ENCODE data around the gene PXT1.
"Not testable (repeated sequence)": the region's sequence is repeated elsewhere in the genome, so short reads cannot be mapped to it uniquely, and the experiment has no call there.

Gene PXT1

GRCh38 chr6:36442671-36443470 lies at the start of gene PXT1, which contains the start of gene KCTD20:
PXT1 (minus strand) TSS chr6:36442854; CDS start chr6:36426082, 16,772 bp downstream.
KCTD20 (plus strand) TSS chr6:36443000; CDS start chr6:36470098, 27,098 bp downstream.
- H3K36me3 ChIP-seq (ENCODE audit: control insufficient read depth, insufficient read depth, low read length), result no peaks in the 10 kb centered on the region
- no peaks in the 10 kb centered on the region for H3K27me3 ChIP-seq (ENCODE audit: control insufficient read depth, insufficient read depth, low read length)
- no peaks in the 10 kb centered on the region for H3K9me3 ChIP-seq (ENCODE audit: control insufficient read depth, low read length)
- peaks cover 27% of the 10 kb centered on the region for H3K4me1 ChIP-seq (ENCODE audit: control insufficient read depth, insufficient read depth, low read length)
- H3K9ac ChIP-seq (ENCODE audit: low read length), result peak within 1 kb of the TSS; percentile 96
- H3K4me3 ChIP-seq (ENCODE audit: low read length), result peak within 1 kb of the TSS; percentile 69

GRCh38 chr6:36492092-36492491 lies 49.4 kb upstream of the PXT1 start:
- H3K36me3 ChIP-seq (ENCODE audit: control insufficient read depth, insufficient read depth, low read length), result no peaks in the 10 kb centered on the region
- no peak overlapping the region for H3K9ac ChIP-seq (ENCODE audit: low read length)
- no peaks in the 10 kb centered on the region for H3K9me3 ChIP-seq (ENCODE audit: control insufficient read depth, low read length)
- no peak overlapping the region for H3K4me3 ChIP-seq (ENCODE audit: low read length)
- H3K4me1 ChIP-seq (ENCODE audit: control insufficient read depth, insufficient read depth, low read length), result no peaks in the 10 kb centered on the region
- no peaks in the 10 kb centered on the region for H3K27me3 ChIP-seq (ENCODE audit: control insufficient read depth, insufficient read depth, low read length)

GRCh38 chr6:36491378-36491965 lies 48.8 kb upstream of the PXT1 start:
- H3K9ac ChIP-seq (ENCODE audit: low read length), result no peak overlapping the region
- H3K9me3 ChIP-seq (ENCODE audit: control insufficient read depth, low read length), result no peaks in the 10 kb centered on the region
- no peaks in the 10 kb centered on the region for H3K4me1 ChIP-seq (ENCODE audit: control insufficient read depth, insufficient read depth, low read length)
- H3K27me3 ChIP-seq (ENCODE audit: control insufficient read depth, insufficient read depth, low read length), result no peaks in the 10 kb centered on the region
- no peak overlapping the region for H3K4me3 ChIP-seq (ENCODE audit: low read length)
- H3K36me3 ChIP-seq (ENCODE audit: control insufficient read depth, insufficient read depth, low read length), result no peaks in the 10 kb centered on the region

- Histone ChIP-seq H3K9ac (ENCODE audit: low read length) (no peak overlapping the region), H3K9me3 (ENCODE audit: control insufficient read depth, low read length) (no peaks in the 10 kb centered on the region), H3K4me1 (ENCODE audit: control insufficient read depth, insufficient read depth, low read length) (no peaks in the 10 kb centered on the region), H3K4me3 (ENCODE audit: low read length) (no peak overlapping the region), H3K36me3 (ENCODE audit: control insufficient read depth, insufficient read depth, low read length) (no peaks in the 10 kb centered on the region), H3K27me3 (ENCODE audit: control insufficient read depth, insufficient read depth, low read length) (no peaks in the 10 kb centered on the region)
Observed at GRCh38 chr6:36489426-36489825, 46.8 kb upstream of the PXT1 start.

GRCh38 chr6:36488221-36488620 lies 45.6 kb upstream of the PXT1 start:
- Histone ChIP-seq H3K9me3 (ENCODE audit: control insufficient read depth, low read length) (no peaks in the 10 kb centered on the region), H3K9ac (ENCODE audit: low read length) (no peak overlapping the region), H3K4me1 (ENCODE audit: control insufficient read depth, insufficient read depth, low read length) (no peaks in the 10 kb centered on the region), H3K36me3 (ENCODE audit: control insufficient read depth, insufficient read depth, low read length) (no peaks in the 10 kb centered on the region), H3K27me3 (ENCODE audit: control insufficient read depth, insufficient read depth, low read length) (no peaks in the 10 kb centered on the region), H3K4me3 (ENCODE audit: low read length) (no peak overlapping the region)

- Histone ChIP-seq H3K9me3 (ENCODE audit: control insufficient read depth, low read length) (no peaks in the 10 kb centered on the region), H3K9ac (ENCODE audit: low read length) (no peak overlapping the region), H3K36me3 (ENCODE audit: control insufficient read depth, insufficient read depth, low read length) (no peaks in the 10 kb centered on the region), H3K27me3 (ENCODE audit: control insufficient read depth, insufficient read depth, low read length) (no peaks in the 10 kb centered on the region), H3K4me3 (ENCODE audit: low read length) (no peak overlapping the region), H3K4me1 (ENCODE audit: control insufficient read depth, insufficient read depth, low read length) (no peaks in the 10 kb centered on the region)
Observed at GRCh38 chr6:36487698-36488097, 45.0 kb upstream of the PXT1 start.

- H3K9me3 ChIP-seq (ENCODE audit: control insufficient read depth, low read length), result no peaks in the 10 kb centered on the region
- H3K4me1 ChIP-seq (ENCODE audit: control insufficient read depth, insufficient read depth, low read length), result no peaks in the 10 kb centered on the region
- H3K9ac ChIP-seq (ENCODE audit: low read length), result no peak overlapping the region
- no peaks in the 10 kb centered on the region for H3K27me3 ChIP-seq (ENCODE audit: control insufficient read depth, insufficient read depth, low read length)
- H3K4me3 ChIP-seq (ENCODE audit: low read length), result no peak overlapping the region
- H3K36me3 ChIP-seq (ENCODE audit: control insufficient read depth, insufficient read depth, low read length), result no peaks in the 10 kb centered on the region
Observed at GRCh38 chr6:36484736-36485135, 42.1 kb upstream of the PXT1 start.

GRCh38 chr6:36483326-36483725 lies 40.7 kb upstream of the PXT1 start:
- not testable (repeated sequence) for H3K4me3 ChIP-seq (ENCODE audit: low read length); H3K27me3 ChIP-seq (ENCODE audit: control insufficient read depth, insufficient read depth, low read length); H3K9ac ChIP-seq (ENCODE audit: low read length); H3K36me3 ChIP-seq (ENCODE audit: control insufficient read depth, insufficient read depth, low read length); H3K4me1 ChIP-seq (ENCODE audit: control insufficient read depth, insufficient read depth, low read length); H3K9me3 ChIP-seq (ENCODE audit: control insufficient read depth, low read length)

- Histone ChIP-seq H3K4me1 (ENCODE audit: control insufficient read depth, insufficient read depth, low read length) (no peaks in the 10 kb centered on the region), H3K4me3 (ENCODE audit: low read length) (no peak overlapping the region), H3K36me3 (ENCODE audit: control insufficient read depth, insufficient read depth, low read length) (no peaks in the 10 kb centered on the region), H3K9me3 (ENCODE audit: control insufficient read depth, low read length) (no peaks in the 10 kb centered on the region), H3K9ac (ENCODE audit: low read length) (no peak overlapping the region), H3K27me3 (ENCODE audit: control insufficient read depth, insufficient read depth, low read length) (no peaks in the 10 kb centered on the region)
Observed at GRCh38 chr6:36479256-36479655, 36.6 kb upstream of the PXT1 start.

- H3K9me3 ChIP-seq (ENCODE audit: control insufficient read depth, low read length), result no peaks in the 10 kb centered on the region
- H3K36me3 ChIP-seq (ENCODE audit: control insufficient read depth, insufficient read depth, low read length), result no peaks in the 10 kb centered on the region
- no peak overlapping the region for H3K9ac ChIP-seq (ENCODE audit: low read length)
- no peak overlapping the region for H3K4me3 ChIP-seq (ENCODE audit: low read length)
- H3K4me1 ChIP-seq (ENCODE audit: control insufficient read depth, insufficient read depth, low read length), result no peaks in the 10 kb centered on the region
- H3K27me3 ChIP-seq (ENCODE audit: control insufficient read depth, insufficient read depth, low read length), result no peaks in the 10 kb centered on the region
Observed at GRCh38 chr6:36478051-36478526, 35.4 kb upstream of the PXT1 start.

GRCh38 chr6:36469946-36470345 lies 27.3 kb upstream of the PXT1 start:
- Histone ChIP-seq H3K36me3 (ENCODE audit: control insufficient read depth, insufficient read depth, low read length) (no peaks in the 10 kb centered on the region), H3K9me3 (ENCODE audit: control insufficient read depth, low read length) (no peaks in the 10 kb centered on the region), H3K4me1 (ENCODE audit: control insufficient read depth, insufficient read depth, low read length) (no peaks in the 10 kb centered on the region)

GRCh38 chr6:36469148-36469661 lies 26.6 kb upstream of the PXT1 start:
- Histone ChIP-seq H3K4me3 (ENCODE audit: low read length) (no peak overlapping the region), H3K27me3 (ENCODE audit: control insufficient read depth, insufficient read depth, low read length) (no peaks in the 10 kb centered on the region), H3K4me1 (ENCODE audit: control insufficient read depth, insufficient read depth, low read length) (no peaks in the 10 kb centered on the region), H3K9ac (ENCODE audit: low read length) (no peak overlapping the region), H3K9me3 (ENCODE audit: control insufficient read depth, low read length) (no peaks in the 10 kb centered on the region), H3K36me3 (ENCODE audit: control insufficient read depth, insufficient read depth, low read length) (no peaks in the 10 kb centered on the region)

More at GRCh38 chr6:36469946-36470345, 27.3 kb upstream of the PXT1 start:
- H3K4me3 ChIP-seq (ENCODE audit: low read length), result no peak overlapping the region
- no peaks in the 10 kb centered on the region for H3K27me3 ChIP-seq (ENCODE audit: control insufficient read depth, insufficient read depth, low read length)
- no peak overlapping the region for H3K9ac ChIP-seq (ENCODE audit: low read length)
